ENCODE results near the gene SEMA6B. TPM values are rescaled to one million over a fixed set of nuclear protein-coding genes. Genes with fewer than 3 reads are reported as not detected.

Gene SEMA6B
- total and polyA plus RNA-seq, 2 donors (not counting 3 experiments of a cell fraction or from before 2014, with no cell fraction given), result 97.8 to 176 TPM

DNA sequence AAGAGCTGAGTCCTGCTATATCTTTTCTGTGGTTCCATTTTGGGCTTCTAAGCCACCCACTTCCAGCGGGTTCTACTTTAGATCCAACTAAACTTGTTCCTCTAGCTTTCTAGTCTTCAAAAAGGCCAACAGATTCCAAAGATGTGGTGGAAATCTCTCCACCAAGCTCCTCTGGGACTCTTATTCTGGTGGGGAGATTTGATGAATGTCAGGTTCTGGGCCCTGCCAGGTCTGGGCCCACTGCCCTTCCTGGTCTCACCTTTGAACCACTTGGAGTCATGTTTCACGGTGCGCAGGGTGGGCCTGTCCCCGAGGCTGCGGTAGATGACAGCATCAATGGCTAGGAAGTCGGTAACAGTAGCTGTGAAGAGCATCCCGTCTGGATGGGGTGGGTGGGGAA lies 4.8 kb downstream of the SEMA6B start:
- dilution Hi-C loops (cut with MboI; ENCODE audit: extremely low pct_ligation_motif_present, low sequenced_read_pairs) (no loop called here), intact Hi-C loops (cut with micrococcal nuclease) (loop anchor here (5.0 kb wide), 1 partner anchor 168 kb away; the partner anchor contains the start of gene DPP9)
- FAIRE-seq (no peak), DNase-seq (ENCODE audit: low read depth, low spot score) (no peak)
- Histone ChIP-seq H3K9me1 (replicated peaks; ENCODE audit: control insufficient read depth, extremely low read depth, insufficient read depth, low read length) (no peaks in the 10 kb centered on the region), H3K36me3 (ENCODE audit: control insufficient read depth in 2 of 2, extremely low read depth in 1 of 2, insufficient read depth in 2 of 2, low read length in 2 of 2) (peaks cover 20 to 55% of the 10 kb centered on the region in 2 experiments), H3K9me3 (replicated peaks; ENCODE audit: control insufficient read depth, insufficient read depth, low read length) (no peaks in the 10 kb centered on the region), H3K27me3 (ENCODE audit: control insufficient read depth in 2 of 2, insufficient read depth in 2 of 2, low read length in 2 of 2) (no peaks in the 10 kb centered on the region), H3K27ac (ENCODE audit: insufficient read depth, low read depth, low read length) (no peak overlapping the region), H2AFZ (ENCODE audit: low read depth, low read length) (no peak overlapping the region), H3K4me2 (ENCODE audit: insufficient read depth, low read length) (no peak overlapping the region), H3K9ac (replicated peaks; ENCODE audit: extremely low read depth, insufficient read depth, low read length) (no peak overlapping the region), H4K20me1 (replicated peaks; ENCODE audit: control insufficient read depth, extremely low read depth, insufficient read depth, low read length) (no peaks in the 10 kb centered on the region), H3K4me3 (replicated peaks in 1 of 3; ENCODE audit: insufficient read depth in 1 of 3, low read depth in 1 of 3, low read length in 3 of 3) (no peak overlapping the region), H3K4me1 (ENCODE audit: control insufficient read depth, extremely low read depth, insufficient read depth, low read length) (peaks cover 20% of the 10 kb centered on the region), H3K79me2 (ENCODE audit: control insufficient read depth, insufficient read depth, low read length) (peaks cover 6% of the 10 kb centered on the region)
- ChIA-PET CTCF (no interaction called here), POLR2A (no interaction called here)
- BruUV-seq (replicated peaks), result no TSS peak
- TF ChIP-seq EZH2 (IDR thresholded peaks at IDR 0.05; ENCODE audit: borderline replicate concordance, low read depth, low read length, severe bottlenecking) (no peak), GATA2 (IDR thresholded peaks at IDR 0.05; ENCODE audit: insufficient read depth, insufficient read length, low read depth, low read length) (no peak), JUN (IDR thresholded peaks at IDR 0.05; ENCODE audit: borderline replicate concordance, insufficient read depth, insufficient read length, low read depth) (no peak), POLR2A (IDR thresholded peaks at IDR 0.05; ENCODE audit: low read depth, low read length) (no peak), POLR2AphosphoS5 (IDR thresholded peaks at IDR 0.05; ENCODE audit: insufficient read depth, low read depth, low read length) (no peak), FOS (IDR thresholded peaks at IDR 0.05; ENCODE audit: borderline replicate concordance, insufficient read depth, low read length) (no peak), MYC (IDR thresholded peaks at IDR 0.05; ENCODE audit: low read depth, low read length) (no peak)
- TF ChIP-seq, protein P1, sequence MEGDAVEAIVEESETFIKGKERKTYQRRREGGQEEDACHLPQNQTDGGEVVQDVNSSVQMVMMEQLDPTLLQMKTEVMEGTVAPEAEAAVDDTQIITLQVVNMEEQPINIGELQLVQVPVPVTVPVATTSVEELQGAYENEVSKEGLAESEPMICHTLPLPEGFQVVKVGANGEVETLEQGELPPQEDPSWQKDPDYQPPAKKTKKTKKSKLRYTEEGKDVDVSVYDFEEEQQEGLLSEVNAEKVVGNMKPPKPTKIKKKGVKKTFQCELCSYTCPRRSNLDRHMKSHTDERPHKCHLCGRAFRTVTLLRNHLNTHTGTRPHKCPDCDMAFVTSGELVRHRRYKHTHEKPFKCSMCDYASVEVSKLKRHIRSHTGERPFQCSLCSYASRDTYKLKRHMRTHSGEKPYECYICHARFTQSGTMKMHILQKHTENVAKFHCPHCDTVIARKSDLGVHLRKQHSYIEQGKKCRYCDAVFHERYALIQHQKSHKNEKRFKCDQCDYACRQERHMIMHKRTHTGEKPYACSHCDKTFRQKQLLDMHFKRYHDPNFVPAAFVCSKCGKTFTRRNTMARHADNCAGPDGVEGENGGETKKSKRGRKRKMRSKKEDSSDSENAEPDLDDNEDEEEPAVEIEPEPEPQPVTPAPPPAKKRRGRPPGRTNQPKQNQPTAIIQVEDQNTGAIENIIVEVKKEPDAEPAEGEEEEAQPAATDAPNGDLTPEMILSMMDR (IDR thresholded peaks at IDR 0.05; ENCODE audit: extremely low read depth in 1 of 2, insufficient read depth in 1 of 2, low read depth in 1 of 2, low read length in 2 of 2), result no peak
- TF ChIP-seq, protein P2, sequence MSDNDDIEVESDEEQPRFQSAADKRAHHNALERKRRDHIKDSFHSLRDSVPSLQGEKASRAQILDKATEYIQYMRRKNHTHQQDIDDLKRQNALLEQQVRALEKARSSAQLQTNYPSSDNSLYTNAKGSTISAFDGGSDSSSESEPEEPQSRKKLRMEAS (IDR thresholded peaks at IDR 0.05; ENCODE audit: insufficient read depth, insufficient read length), result no peak

Measured in endothelial cell of umbilical vein (primary cell).